ENCODE data around the gene ARHGDIG.
"Not testable (repeated sequence)": the region's sequence is repeated elsewhere in the genome, so short reads cannot be mapped to it uniquely, and the experiment has no call there.

Gene ARHGDIG

DNA sequence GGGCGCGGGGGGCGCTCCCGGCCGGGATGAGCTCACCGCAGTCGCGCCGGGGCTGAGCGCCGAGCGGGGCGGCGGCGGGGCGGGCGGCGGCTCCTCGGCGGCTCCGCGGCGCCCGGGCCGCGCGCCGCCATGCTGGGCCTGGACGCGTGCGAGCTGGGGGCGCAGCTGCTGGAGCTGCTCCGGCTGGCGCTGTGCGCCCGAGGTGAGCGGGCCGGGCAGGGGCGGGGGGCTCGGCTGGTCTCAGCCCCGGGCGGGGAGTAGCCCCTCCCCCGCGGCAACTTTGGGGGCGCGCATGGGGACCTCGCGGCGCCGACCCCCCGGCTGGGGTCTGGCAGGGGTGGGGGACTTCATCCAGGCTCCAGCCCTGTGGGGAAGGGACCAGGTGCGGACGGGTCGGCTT lies at the start of gene ARHGDIG:
Gene ARHGDIG (plus strand): TSS at position 40 of the 400 bp plus-strand sequence. CDS start 90 bp downstream, at position 130.
- DNase-seq, result no peak

DNA sequence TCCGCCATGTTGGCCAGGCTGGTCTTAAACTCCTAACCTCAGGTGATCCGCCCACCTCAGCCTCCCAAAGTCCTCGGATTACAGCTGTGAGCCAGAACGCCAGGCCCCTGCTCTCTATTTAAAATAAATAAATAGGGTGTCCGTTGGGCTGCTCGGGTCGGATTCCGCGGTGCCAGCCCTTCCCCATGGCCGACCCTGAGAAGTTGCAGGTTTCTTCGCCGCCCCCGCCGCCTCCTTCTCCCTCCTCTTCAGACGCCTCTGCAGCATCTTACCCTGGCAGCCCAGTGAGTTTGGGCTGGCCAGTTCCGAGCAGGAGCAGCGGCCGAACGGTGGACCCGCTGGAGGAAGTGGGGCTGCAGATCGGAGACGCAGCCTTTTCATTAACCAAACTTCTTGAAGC lies 49.4 kb upstream of the ARHGDIG start:
- DNase-seq, result no peak

DNA sequence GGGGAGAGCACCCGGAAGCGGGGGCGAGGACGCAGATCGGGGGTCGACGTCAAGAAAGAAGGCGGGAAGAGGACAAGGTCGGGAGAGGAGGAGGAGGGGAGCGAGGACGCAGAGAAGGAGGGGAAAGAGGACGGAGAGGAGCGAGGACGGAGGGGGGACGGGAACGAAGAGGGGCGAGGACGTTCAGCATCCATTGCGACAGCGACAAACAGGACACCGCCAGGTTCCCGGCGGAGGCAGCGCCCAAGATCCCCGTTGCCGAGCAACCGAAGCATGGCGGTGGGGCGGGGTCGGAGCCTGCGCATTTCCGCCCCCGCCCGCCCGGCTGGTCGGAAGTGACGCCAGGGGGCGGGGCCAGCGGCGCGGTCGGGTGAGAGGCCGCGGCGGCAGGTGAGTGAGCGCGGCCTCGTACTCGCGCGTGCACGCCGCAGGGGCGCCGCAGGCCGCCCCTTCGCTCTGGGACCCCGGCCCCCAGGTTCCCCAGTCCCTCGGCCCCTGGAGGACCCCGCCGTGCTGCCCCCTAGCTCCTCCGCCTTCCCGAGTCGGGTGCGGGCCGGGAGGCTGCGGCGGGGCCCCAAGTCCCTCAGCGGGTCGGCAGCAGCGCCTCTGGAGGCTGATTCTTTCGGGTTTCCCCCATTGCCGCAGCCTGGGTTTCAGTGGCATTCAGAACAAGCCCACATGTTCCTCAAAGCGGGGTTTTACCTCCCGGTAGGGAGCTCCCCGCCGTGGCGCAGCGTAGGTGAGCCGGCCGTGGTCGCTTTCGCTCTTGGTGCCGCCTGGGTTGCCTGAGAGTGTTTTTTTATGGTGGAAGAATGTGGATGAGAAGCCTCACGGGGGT lies 45.7 kb upstream of the ARHGDIG start, which contains the start of gene FAM234A:
Gene FAM234A (plus strand): TSS at position 354 of the 838 bp plus-strand sequence. CDS start 19,593 bp downstream, outside the sequence.
- peak; percentile 79 for DNase-seq

DNA sequence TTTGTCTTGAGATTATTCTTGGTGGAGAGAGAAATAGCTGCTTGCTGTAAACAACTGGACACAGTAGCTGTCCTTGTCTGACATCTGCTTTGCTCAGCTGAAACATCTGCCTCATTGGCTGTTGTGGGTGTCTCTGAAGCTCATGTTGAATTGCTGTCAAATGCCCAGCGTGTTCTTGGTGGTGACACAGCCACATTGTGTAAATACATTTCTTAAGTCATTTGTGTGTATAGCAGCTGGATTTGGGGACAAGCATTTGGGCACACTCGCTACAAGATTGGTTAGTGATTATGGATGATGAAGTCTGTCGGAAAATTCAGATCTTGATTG lies 40.5 kb upstream of the ARHGDIG start:
- no peak for DNase-seq

DNA sequence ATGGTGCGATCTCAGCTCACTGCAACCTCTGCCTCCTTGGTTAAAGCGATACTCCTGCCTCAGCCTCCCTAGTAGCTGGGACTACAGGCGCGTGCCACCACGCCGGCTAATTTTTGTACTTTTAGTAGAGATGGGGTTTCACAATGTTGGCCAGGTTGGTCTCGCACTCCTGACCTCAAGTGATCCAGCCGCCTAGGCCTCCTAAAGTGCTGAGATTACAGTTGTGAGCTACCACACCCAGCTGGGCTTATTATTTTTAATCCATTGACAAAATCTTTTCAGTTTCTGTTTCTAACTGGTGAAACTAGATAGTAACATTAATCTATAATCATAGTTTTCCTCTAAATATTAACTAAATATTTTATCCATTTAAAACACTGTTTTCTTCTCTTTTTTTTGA lies 39.8 kb upstream of the ARHGDIG start:
- no peak for DNase-seq

DNA sequence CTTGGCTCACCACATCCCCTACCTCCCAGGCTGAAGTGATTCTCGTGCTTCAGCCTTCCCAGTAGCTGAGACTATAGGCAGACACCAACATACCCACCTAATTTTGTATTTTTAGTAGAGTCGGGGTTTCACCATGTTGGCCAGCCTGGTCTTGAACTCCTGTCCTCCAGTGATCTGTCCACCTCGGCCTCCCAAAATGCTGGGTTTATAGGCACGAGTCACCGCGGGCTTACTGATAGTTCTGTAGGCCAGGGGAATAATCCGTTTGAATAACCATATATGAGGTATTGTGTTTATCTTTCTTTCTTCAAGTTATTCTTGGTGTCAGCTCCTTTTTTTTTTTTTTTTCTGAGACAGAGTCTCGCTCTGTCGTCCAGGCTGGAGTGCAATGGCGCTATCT lies 38.1 kb upstream of the ARHGDIG start:
- DNase-seq, result no peak

DNA sequence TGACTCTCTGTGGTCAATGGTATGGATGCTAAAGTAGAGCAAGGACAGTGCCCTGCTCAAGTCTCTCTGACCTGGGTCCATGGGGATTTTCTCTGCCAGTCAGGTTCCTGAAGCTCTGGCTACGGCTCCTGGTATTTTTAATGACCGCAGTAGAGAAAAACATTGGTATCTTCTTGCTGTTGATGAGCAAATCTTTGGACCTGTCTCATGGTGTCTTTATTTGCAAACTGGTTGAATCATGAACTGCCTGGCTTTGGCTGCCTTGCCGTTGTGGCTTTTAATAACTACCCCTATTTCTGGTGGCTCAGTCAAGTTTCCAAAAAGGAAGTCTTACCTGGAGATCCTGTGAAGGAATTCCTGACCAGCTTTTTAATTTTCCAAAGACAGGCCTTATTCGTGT lies 37.0 kb upstream of the ARHGDIG start:
- DNase-seq, result no peak

DNA sequence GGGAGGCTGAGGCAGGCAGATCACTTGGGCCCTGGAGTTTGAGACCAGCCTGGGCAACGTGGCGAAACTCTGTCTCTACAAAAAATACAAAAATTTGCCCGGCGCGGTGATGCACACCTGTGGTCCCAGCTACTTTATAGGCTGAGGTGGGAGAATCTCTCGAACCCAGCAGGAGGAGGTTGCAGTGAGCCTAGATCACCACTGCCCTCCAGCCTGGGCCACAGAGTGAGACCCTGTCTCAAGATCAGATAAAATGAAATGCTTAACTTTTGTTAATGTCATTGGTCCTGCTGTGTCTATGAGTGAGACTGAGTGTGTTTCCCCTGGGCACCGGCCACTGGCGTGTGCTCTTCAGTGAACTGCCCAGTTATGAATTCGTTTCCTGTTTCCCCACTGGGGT lies 35.3 kb upstream of the ARHGDIG start:
- no peak for DNase-seq

DNA sequence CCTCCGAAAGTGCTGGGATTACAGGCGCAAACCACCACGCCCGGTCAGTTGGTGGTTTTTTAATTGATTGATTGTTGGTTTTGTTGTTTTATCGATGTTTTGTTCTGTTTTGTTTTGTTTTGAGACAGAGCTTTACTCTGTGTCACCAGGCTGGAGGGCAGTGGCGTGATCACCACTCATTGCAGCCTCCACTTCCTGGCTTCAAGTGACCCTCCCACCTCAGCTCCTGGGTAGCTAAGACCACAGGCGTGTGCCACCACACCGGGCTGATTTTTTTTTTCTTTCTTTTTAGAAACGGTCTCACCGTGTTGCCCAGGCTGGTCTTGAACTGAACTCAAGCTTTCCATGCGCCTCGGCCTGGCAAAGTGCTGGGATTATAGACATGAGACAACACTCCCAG lies 33.4 kb upstream of the ARHGDIG start:
- DNase-seq, result no peak

DNA sequence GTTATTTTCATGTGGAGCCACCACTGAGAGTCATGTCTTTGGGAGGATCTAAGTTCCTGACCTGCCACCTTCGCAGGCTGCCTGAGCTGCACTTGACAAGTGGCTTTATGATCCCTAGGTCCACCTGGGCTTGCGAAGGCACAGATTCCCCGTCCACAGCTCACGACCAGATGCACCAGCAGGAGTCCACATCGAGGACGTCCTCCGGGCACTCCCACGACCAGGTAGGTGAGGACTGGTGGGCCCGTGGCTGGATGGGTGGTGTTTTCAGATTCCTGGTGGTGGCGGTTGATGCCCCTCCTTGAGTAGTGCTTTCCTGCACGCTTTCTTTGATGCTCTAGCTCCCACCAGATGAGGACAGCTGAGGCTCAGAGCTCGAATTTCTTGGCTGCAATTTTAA lies 31.0 kb upstream of the ARHGDIG start:
- DNase-seq, result no peak

DNA sequence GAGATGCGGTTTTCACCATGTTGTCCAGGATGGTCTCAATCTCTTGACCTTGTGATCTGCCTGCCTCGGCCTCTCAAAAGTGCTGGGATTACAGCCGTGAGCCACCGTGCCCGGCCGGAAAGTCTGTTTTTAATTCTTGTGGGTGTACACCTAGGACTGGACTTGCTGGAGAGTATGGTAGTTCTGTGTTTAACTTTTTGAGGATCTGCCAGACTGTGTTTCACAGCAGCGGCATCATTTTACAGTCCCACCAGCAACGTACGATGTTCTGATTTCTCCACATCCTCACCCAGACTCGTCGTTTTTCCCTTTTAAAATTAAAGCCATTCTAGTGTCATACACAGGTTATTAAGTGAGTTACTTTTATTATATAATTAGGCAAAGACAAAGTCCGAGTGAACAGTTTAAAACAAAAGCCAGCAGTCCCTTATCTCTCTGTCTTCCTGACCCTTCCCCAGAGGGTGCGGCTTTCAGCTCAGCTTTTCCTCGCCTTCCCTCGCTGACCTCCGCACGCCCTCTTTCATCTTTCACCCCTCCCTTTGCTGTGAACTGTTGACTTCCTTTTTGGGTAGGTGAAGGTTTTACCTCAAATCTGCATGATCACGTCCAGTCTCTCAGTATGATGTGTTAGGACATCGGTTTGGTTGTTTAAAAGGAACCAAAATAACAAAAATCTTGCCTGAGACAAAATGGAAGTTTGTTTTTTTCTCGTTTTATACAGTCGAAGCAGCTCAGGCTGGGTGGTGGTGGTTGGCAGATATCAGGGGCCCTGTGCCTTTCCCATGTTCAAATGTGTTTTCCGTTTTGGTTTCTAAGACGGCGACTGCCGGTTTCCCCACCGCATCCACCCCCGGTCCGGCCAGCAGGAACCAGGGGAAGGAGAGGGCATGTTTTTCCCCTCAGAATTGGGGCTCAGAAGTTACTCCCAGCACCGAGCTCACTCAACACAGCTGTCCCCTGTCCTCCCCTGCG lies 27.7 kb upstream of the ARHGDIG start:
- DNase-seq, result no peak

DNA sequence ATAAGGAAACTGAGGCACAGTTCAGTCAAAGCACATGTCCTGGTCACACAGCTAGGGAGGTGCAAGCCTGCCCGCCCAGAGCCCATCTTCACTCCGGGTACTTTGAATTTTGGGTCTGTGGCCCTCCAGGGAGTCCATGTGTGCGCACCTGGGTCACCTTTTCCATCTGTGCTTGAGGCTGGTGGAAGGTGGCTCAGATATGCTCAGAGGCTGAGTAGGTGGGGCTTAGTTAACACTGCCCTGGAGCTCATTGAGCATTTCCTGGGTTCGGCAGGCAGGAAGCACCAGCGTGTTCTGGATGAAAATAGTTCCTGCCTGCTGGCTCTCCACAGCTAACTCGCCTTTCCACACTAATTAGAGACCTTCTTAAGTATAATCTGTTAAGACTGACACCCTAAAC lies 26.6 kb upstream of the ARHGDIG start:
- no peak for DNase-seq

DNA sequence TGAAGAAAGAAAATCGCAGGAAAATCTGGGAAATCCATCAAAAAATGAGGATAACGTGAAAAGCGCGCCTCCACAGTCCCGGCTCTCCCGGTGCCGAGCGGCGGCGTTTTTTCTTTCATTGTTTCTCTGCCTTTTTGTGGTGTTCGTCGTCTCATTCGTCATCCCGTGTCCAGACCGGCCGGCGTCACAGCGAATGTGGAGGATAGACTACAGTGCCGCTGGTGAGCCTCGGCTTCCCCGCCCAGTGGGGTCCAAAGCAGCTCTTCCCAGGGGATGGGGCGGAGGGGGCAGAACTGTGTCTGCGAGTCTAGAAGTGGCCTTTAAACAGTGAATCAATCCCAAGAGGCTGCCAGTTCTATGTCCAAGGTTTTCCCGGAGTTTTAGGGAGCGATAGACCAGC lies 25.9 kb upstream of the ARHGDIG start:
- DNase-seq, result no peak

DNA sequence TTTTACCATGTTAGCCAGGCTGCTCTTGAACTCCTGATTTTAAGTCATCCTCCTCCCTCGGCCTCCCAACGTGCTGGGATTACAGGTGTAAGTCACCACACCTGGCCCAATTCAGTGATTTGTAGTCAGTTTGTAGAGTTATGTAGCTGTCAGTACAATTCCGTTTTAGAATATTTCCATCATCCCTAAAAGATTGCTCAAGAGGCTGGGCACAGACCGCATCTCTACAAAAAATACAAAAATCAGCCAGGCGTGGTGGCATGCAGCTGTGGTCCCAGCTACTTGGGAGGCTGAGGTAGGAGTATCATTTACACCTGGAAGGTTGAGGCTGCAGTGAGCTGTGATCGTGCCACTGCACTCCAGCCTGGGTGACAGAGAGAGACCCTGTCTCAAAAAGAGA lies 25.2 kb upstream of the ARHGDIG start:
- no peak for DNase-seq

DNA sequence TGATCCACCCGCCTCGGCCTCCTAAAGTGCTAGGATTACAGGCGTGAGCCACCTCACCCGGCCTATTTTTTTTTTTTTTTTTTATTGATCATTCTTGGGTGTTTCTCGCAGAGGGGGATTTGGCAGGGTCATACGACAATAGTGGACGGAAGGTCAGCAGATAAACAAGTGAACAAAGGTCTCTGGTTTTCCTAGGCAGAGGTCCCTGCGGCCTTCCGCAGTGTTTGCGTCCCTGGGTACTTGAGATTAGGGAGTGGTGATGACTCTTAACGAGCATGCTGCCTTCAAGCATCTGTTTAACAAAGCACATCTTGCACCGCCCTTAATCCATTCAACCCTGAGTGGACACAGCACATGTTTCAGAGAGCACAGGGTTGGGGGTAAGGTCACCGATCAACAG lies 22.3 kb upstream of the ARHGDIG start:
- not testable (repeated sequence) for DNase-seq

DNA sequence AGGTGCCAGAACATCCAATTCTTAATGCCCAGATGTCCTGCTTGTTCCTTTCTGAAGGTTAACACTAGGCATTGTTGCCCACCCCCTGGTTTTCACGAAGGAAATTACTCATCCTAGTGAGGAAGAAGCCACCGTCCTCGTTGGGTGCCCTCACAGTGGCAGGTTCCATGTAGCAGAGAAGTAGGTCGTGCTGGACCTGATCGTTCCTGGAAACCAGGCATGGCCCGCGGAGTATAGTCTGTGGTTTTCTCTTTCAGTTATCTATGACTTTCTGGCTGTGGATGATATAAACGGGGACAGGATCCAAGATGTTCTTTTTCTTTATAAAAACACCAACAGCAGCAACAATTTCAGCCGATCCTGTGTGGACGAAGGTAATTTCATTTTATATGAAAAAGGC lies 21.2 kb upstream of the ARHGDIG start:
- no peak for DNase-seq

DNA sequence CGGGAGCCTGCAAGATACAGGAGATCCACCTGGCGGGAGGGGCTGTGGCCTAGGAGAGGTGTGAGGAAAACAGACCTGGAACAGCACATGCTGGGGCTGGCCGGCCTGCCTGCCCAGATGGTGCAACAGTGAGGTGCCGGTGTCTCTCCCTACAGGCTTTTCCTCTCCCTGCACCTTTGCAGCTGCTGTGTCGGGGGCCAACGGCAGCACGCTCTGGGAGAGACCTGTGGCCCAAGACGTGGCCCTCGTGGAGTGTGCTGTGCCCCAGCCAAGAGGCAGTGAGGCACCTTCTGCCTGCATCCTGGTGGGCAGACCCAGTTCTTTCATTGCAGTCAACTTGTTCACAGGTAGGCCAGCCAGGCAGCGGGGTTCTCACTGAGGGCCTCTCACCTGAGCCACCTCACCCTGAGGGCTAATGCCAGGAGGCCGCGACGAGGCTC lies 20.6 kb upstream of the ARHGDIG start:
- DNase-seq, result no peak

DNA sequence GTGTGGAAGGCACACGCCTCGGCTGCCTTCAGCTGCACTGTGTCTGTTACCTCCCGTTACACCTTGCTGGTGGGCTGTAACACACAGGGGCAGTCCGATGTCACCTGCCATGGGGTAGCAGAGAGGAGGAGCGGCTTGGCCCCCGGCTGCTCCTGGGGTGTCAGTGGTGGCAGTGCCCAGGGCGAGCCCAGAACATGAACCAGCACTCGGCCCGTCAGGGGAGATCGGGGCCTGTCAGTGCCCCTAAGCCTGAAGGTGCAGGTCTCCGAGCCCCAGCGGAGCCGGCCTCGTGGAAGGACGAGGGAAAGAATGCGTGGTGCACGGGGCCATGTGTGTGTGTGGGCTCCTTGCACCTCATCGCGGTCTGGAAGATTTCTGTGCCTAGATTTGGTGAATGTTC lies 20.1 kb upstream of the ARHGDIG start:
- DNase-seq, result no peak

DNA sequence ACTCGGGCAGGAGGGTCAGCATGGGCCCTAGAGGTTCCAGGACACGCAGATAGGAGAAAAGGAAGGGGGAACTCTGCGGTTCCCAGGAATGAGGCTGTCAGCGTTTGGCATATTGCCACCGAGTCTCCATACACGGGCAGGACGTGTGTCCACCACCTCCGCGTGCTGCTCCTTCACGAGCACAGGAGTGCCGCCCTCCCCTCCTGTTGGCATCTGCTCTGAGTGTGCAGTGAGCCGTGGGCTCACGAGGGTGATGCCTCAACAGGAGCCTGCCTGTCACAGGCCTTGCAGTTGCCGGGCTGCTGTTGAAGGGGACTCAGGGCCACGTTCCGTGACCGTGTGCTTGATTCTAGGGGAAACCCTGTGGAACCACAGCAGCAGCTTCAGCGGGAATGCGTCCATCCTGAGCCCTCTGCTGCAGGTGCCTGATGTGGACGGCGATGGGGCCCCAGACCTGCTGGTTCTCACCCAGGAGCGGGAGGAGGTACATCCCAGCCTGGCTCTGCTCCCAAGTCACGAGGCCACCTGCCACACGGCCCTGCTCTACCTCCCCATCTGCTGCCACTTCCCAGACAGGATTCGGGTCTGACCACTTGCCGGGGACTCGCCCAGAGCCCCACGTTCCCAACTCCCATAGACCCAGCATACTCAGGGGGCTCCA lies 19.2 kb upstream of the ARHGDIG start:
- no peak for DNase-seq

DNA sequence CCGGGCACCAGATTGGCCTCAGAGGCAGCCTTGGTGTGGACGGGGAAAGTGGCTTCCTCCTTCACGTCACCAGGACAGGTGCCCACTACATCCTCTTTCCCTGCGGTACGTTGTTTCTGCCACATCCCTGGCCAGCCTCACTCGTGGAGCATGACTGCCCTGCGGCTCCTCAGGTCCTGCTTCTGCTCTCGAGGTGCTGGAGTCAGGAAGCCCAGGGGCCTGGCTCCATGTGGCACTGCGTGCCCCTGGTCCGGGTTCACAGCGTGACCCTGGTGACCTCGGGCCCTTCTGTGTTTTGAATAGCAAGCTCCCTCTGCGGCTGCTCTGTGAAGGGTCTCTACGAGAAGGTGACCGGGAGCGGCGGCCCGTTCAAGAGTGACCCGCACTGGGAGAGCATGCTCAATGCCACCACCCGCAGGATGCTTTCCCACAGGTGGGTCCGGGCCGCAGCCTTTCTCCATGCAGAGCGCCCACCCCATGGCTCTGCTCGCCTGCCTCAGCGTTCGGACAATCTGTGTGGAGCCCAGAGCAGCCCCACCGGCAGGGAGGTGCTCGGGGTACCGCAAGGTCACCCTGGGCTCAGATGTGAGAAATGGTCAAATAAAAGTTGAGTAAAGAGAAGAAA lies 18.2 kb upstream of the ARHGDIG start:
- no peak for DNase-seq

DNA sequence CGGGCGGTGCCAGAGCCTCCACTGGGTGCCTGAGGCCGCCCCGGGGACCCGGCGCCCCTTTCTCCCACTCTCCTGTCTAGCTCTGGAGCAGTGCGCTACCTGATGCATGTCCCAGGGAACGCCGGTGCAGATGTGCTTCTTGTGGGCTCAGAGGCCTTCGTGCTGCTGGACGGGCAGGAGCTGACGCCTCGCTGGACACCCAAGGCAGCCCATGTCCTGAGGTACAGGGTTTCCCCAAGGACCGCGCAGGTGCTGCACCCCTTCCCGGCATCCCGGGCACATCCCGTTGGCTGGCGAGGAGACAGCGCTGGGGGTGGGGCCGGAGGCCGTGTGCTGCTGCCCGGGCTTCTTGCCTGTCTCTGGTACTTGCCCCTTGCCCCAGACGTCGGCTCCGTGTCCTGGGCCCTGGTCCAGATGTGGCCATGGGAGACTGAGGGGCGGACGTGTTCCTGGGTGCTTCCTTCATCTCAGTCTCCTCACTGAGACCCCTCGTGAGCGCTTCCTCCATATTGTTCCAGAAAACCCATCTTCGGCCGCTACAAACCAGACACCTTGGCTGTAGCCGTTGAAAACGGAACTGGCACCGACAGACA lies 17.1 kb upstream of the ARHGDIG start:
- DNase-seq, result no peak

DNA sequence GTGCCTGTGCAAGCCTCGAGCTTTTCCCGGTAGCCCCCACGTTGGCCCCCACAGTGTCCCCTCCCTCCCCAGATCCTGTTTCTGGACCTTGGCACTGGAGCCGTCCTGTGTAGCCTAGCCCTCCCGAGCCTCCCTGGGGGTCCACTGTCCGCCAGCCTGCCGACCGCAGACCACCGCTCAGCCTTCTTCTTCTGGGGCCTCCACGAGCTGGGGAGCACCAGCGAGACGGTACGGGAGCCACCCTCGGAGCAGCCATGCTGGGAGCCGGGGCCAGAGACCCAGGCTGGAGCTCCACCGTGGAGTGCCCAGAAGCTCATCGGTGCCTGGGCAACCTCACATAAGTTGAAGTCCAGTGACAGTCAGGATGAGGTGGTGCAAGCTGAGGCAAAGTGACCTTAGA lies 16.4 kb upstream of the ARHGDIG start:
- DNase-seq, result no peak
